ENCODE measurements around the gene MAP3K8. TPM values are rescaled to one million over a fixed set of nuclear protein-coding genes. Genes with fewer than 3 reads are reported as not detected.

Gene MAP3K8
- total RNA-seq, 6 donors from 2014 or later = 32.5 to 71.2 (median 42.8) TPM

- WGBS, 2 donors = 80 to 83% methylated on average over 4 of the region's 4 CpGs
- H3K36me3 ChIP-seq = no peaks in the 10 kb centered on the region
- H3K9me3 ChIP-seq = no peaks in the 10 kb centered on the region
- peak overlapping the region in 3 of 4 donors; percentile 20 to 71 (median 65) for H3K27ac ChIP-seq
- DNase-seq = no peak
- no peak overlapping the region for H3K4me3 ChIP-seq
- TF ChIP-seq EP300 (IDR thresholded peaks at IDR 0.05) (no peak), POLR2AphosphoS5 (IDR thresholded peaks at IDR 0.05) (no peak), CTCF (IDR thresholded peaks at IDR 0.05) (no peak), POLR2A (IDR thresholded peaks at IDR 0.05) (no peak)
- ATAC-seq (ENCODE audit: low FRiP score in 2 of 2) = no peak
- H3K4me1 ChIP-seq = peaks cover 14 to 29% (median 23%) of the 10 kb centered on the region in 4 donors
- no peaks in the 10 kb centered on the region for H3K27me3 ChIP-seq
Measured at GRCh38 chr10:30491916-30492515, 58.0 kb downstream of the MAP3K8 start.

GRCh38 chr10:30493609-30494530, 59.9 kb downstream of the MAP3K8 start:
- no peak overlapping the region for H3K4me3 ChIP-seq
- H3K36me3 ChIP-seq = no peaks in the 10 kb centered on the region
- no peaks in the 10 kb centered on the region for H3K27me3 ChIP-seq
- ATAC-seq (ENCODE audit: low FRiP score in 2 of 2) = peak; percentile 87 to 91
- TF ChIP-seq CTCF (IDR thresholded peaks at IDR 0.05) (peak in 3 of 6 experiments; percentile 21 to 42 (median 26)), POLR2A (IDR thresholded peaks at IDR 0.05) (peak in 1 of 4 donors; percentile 23), EP300 (IDR thresholded peaks at IDR 0.05) (no peak), POLR2AphosphoS5 (IDR thresholded peaks at IDR 0.05) (peak; percentile 31 to 43)
- peak overlapping the region; percentile 38 to 71 (median 54) for H3K27ac ChIP-seq
- H3K4me1 ChIP-seq = peaks cover 23 to 39% (median 37%) of the 10 kb centered on the region in 4 donors
- 62 to 73% methylated on average over 11 of the region's 11 CpGs for WGBS, 2 donors
- no peaks in the 10 kb centered on the region for H3K9me3 ChIP-seq
- DNase-seq = peak in 1 of 2 donors; percentile 87

- TF ChIP-seq EP300 (IDR thresholded peaks at IDR 0.05) (no peak), POLR2A (IDR thresholded peaks at IDR 0.05) (no peak), POLR2AphosphoS5 (IDR thresholded peaks at IDR 0.05) (no peak), CTCF (IDR thresholded peaks at IDR 0.05) (no peak)
- 82 to 83% methylated on average over 4 of the region's 4 CpGs for WGBS, 2 donors
- peaks cover 23 to 39% (median 37%) of the 10 kb centered on the region in 4 donors for H3K4me1 ChIP-seq
- H3K36me3 ChIP-seq = no peaks in the 10 kb centered on the region
- no peaks in the 10 kb centered on the region for H3K27me3 ChIP-seq
- DNase-seq = no peak
- no peaks in the 10 kb centered on the region for H3K9me3 ChIP-seq
- ATAC-seq (ENCODE audit: low FRiP score in 2 of 2) = no peak
- no peak overlapping the region for H3K4me3 ChIP-seq
- peak overlapping the region; percentile 23 to 68 (median 52) for H3K27ac ChIP-seq
Measured at GRCh38 chr10:30494558-30494957, 60.6 kb downstream of the MAP3K8 start.

- TF ChIP-seq POLR2AphosphoS5 (IDR thresholded peaks at IDR 0.05) (no peak), POLR2A (IDR thresholded peaks at IDR 0.05) (no peak), CTCF (IDR thresholded peaks at IDR 0.05) (no peak), EP300 (IDR thresholded peaks at IDR 0.05) (no peak)
- H3K27me3 ChIP-seq = no peaks in the 10 kb centered on the region
- H3K36me3 ChIP-seq = no peaks in the 10 kb centered on the region
- H3K4me1 ChIP-seq = peaks cover 19 to 37% (median 35%) of the 10 kb centered on the region in 4 donors
- no peak overlapping the region for H3K4me3 ChIP-seq
- H3K27ac ChIP-seq = no peak overlapping the region
- ATAC-seq (ENCODE audit: low FRiP score in 2 of 2) = peak in 1 of 2 donors; percentile 55
- no peak for DNase-seq
- H3K9me3 ChIP-seq = no peaks in the 10 kb centered on the region
- 73 to 74% methylated on average over 6 of the region's 6 CpGs for WGBS, 2 donors
Measured at GRCh38 chr10:30495687-30496086, 61.7 kb downstream of the MAP3K8 start.

All from upper lobe of left lung (tissue), 6 donors.